Trophoblast cell (in vitro differentiated cells and primary cell): Measurements from ENCODE around the gene CDK8.

Source experiments
- DNase-seq, 2 donors: peaks; one replicate each; pipeline ENCODE4 v3.0.0-alpha.2; 2016
- H2AFZ ChIP-seq: 2 replicates; pipeline ENCODE4 v1.6.1; 2013; ENCODE audit warnings: low read length, moderate library complexity, mild to moderate bottlenecking; ENCODE audit not compliant: insufficient read depth, poor library complexity
- H2AK5ac ChIP-seq: 2 replicates; pipeline ENCODE4 v1.6.1; 2013; ENCODE audit warnings: mild to moderate bottlenecking, low read length
- H2BK120ac ChIP-seq: 2 replicates; pipeline ENCODE4 v1.6.1; 2013; ENCODE audit warnings: low read length, mild to moderate bottlenecking, moderate library complexity; ENCODE audit not compliant: insufficient read depth, poor library complexity
- H2BK12ac ChIP-seq: 2 replicates; pipeline ENCODE4 v1.6.1; 2013; ENCODE audit warnings: mild to moderate bottlenecking, low read length, moderate library complexity
- H2BK5ac ChIP-seq: 2 replicates; pipeline ENCODE4 v1.6.1; 2013; ENCODE audit warnings: low read length, low read depth, moderate library complexity, mild to moderate bottlenecking; ENCODE audit not compliant: poor library complexity
- H3K14ac ChIP-seq: 2 replicates; pipeline ENCODE4 v1.6.1; 2013; ENCODE audit warnings: mild to moderate bottlenecking, low read length
- H3K18ac ChIP-seq: 2 replicates; pipeline ENCODE4 v1.6.1; 2013; ENCODE audit warnings: mild to moderate bottlenecking, low read length
- H3K23ac ChIP-seq: 2 replicates; pipeline ENCODE4 v1.6.1; 2013; ENCODE audit warnings: low read length
- H3K27ac ChIP-seq: 2 replicates; pipeline ENCODE4 v1.5.1; 2013; ENCODE audit warnings: low read depth, mild to moderate bottlenecking, inconsistent platforms, low read length, moderate library complexity
- H3K27me3 ChIP-seq: 2 replicates; pipeline ENCODE4 v1.6.1; 2013; ENCODE audit warnings: inconsistent platforms, mild to moderate bottlenecking, low read length, moderate library complexity; ENCODE audit not compliant: insufficient read depth
- H3K36me3 ChIP-seq, 2 experiments: 1 replicate in 1 of 2; 2 replicates in 1 of 2; pipeline ENCODE4 v1.6.1; 2013; ENCODE audit warnings: low read length in 2 of 2, mild to moderate bottlenecking in 2 of 2, moderate library complexity in 1 of 2; ENCODE audit not compliant: insufficient read depth in 2 of 2, control insufficient read depth in 1 of 2
- H3K4ac ChIP-seq: 2 replicates; pipeline ENCODE4 v1.6.1; 2013; ENCODE audit warnings: low read depth, mild to moderate bottlenecking, low read length, moderate library complexity
- H3K4me1 ChIP-seq, 2 experiments: 1 replicate in 1 of 2; 2 replicates in 1 of 2; pipeline ENCODE4 v1.6.1; 2013; ENCODE audit warnings: low read length in 2 of 2, mild to moderate bottlenecking in 2 of 2, moderate library complexity in 1 of 2; ENCODE audit not compliant: insufficient read depth in 2 of 2, control insufficient read depth in 1 of 2
- H3K4me2 ChIP-seq: 2 replicates; pipeline ENCODE4 v1.6.1; 2013; ENCODE audit warnings: inconsistent platforms, mild to moderate bottlenecking, low read length, moderate library complexity
- H3K4me3 ChIP-seq: 2 replicates; pipeline ENCODE4 v1.5.1; 2013; ENCODE audit warnings: mild to moderate bottlenecking, low read depth, low read length, inconsistent platforms
- H3K79me1 ChIP-seq: one replicate; pipeline ENCODE4 v1.6.1; 2013; ENCODE audit warnings: low read length
- H3K79me2 ChIP-seq: 2 replicates; pipeline ENCODE4 v1.6.1; 2013; ENCODE audit warnings: low read length, mild to moderate bottlenecking; ENCODE audit not compliant: control insufficient read depth, insufficient read depth, poor library complexity
- H3K9ac ChIP-seq: 2 replicates; pipeline ENCODE4 v1.6.1; 2013; ENCODE audit warnings: mild to moderate bottlenecking, low read length
- H3K9me3 ChIP-seq: 2 replicates; pipeline ENCODE4 v1.6.1; 2013; ENCODE audit warnings: low read depth, mild to moderate bottlenecking, control low read depth, inconsistent platforms, low read length; ENCODE audit not compliant: insufficient read depth
- H4K12ac ChIP-seq: 2 replicates; pipeline ENCODE4 v1.6.1; 2013; ENCODE audit warnings: low read depth, mild to moderate bottlenecking, low read length, moderate library complexity
- H4K8ac ChIP-seq: 2 replicates; pipeline ENCODE4 v1.6.1; 2013; ENCODE audit warnings: low read depth, mild to moderate bottlenecking, low read length, moderate library complexity
- H4K91ac ChIP-seq: one replicate; pipeline ENCODE4 v1.6.1; 2013; ENCODE audit warnings: low read depth, mild to moderate bottlenecking, low read length, moderate library complexity
- WGBS: extraction: QIAGEN DNeasy Blood & Tissue Kit; methylation state at CpG from one replicate; pipeline ENCODE4 v1.1.7; 2013; ENCODE audit warnings: missing lambda C conversion rate; ENCODE audit not compliant: insufficient read length, insufficient coverage; ENCODE audit errors: extremely low coverage; 5-methylcytosine and 5-hydroxymethylcytosine counted together

The CDK8 gene

DNA sequence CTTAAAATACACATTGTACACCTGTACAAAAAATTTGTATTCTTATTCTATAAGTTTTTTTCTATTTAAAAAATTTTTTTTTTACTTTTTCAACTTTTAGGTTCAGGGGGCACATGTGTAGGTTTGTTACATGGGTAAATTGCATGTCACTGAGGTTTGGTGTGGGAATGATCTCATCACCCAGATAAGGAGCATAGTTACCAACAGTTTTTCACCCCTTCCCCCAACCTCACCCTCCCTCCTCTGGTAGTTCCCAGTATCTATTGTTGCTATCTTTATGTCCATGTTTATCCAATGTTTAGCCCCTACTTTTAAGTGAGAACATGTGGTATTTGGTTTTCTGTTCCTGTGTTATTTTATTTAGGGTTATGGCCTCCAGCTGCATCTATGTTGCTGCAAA is 89.9 kb downstream of the CDK8 start:
- no peak overlapping the region for H3K4me3 ChIP-seq
- no peak overlapping the region for H3K4me2 ChIP-seq
- H3K18ac ChIP-seq: no peak overlapping the region
- no peak overlapping the region for H4K12ac ChIP-seq
- H4K91ac ChIP-seq: no peak overlapping the region
- no peak overlapping the region for H2BK12ac ChIP-seq
- H3K27ac ChIP-seq: no peak overlapping the region
- H2AFZ ChIP-seq: no peak overlapping the region
- H3K79me1 ChIP-seq: no peaks in the 10 kb centered on the region
- no peak overlapping the region for H4K8ac ChIP-seq
- no peak overlapping the region for H2BK120ac ChIP-seq
- no peaks in the 10 kb centered on the region for H3K27me3 ChIP-seq
- H3K9me3 ChIP-seq: no peaks in the 10 kb centered on the region
- H3K79me2 ChIP-seq: no peaks in the 10 kb centered on the region
- no peak overlapping the region for H2AK5ac ChIP-seq
- H3K4me1 ChIP-seq: no peaks in the 10 kb centered on the region
- peaks cover 0 to 1% of the 10 kb centered on the region in 2 experiments for H3K36me3 ChIP-seq
- H2BK5ac ChIP-seq: no peak overlapping the region
- no peak overlapping the region for H3K23ac ChIP-seq
- no peak overlapping the region for H3K4ac ChIP-seq
- H3K14ac ChIP-seq: no peak overlapping the region
- no peak for DNase-seq
- H3K9ac ChIP-seq: no peak overlapping the region

GRCh38 chr13:26344980-26345379 is 91.1 kb downstream of the CDK8 start:
- Histone ChIP-seq H3K4me3 (no peak overlapping the region), H3K79me2 (no peaks in the 10 kb centered on the region)
- no CpG with 5 or more reads among the region's 4 CpGs for WGBS

GRCh38 chr13:26348966-26349365 is 95.0 kb downstream of the CDK8 start:
- DNase-seq: no peak
- Histone ChIP-seq H3K27me3 (no peaks in the 10 kb centered on the region), H4K8ac (no peak overlapping the region), H3K9me3 (no peaks in the 10 kb centered on the region), H2BK120ac (no peak overlapping the region), H3K36me3 (peaks cover 0 to 1% of the 10 kb centered on the region in 2 experiments), H2AFZ (no peak overlapping the region), H2AK5ac (no peak overlapping the region), H2BK5ac (no peak overlapping the region), H2BK12ac (no peak overlapping the region), H3K79me2 (no peaks in the 10 kb centered on the region), H3K18ac (no peak overlapping the region), H3K23ac (no peak overlapping the region), H3K4me1 (no peaks in the 10 kb centered on the region), H4K91ac (no peak overlapping the region), H4K12ac (no peak overlapping the region), H3K14ac (no peak overlapping the region), H3K27ac (no peak overlapping the region), H3K4me3 (no peak overlapping the region), H3K4ac (no peak overlapping the region), H3K79me1 (no peaks in the 10 kb centered on the region), H3K9ac (no peak overlapping the region), H3K4me2 (no peak overlapping the region)
- no CpG with 5 or more reads among the region's 3 CpGs for WGBS

More at GRCh38 chr13:26344980-26345379, 91.1 kb downstream of the CDK8 start:
- H3K18ac ChIP-seq: no peak overlapping the region
- H3K4me2 ChIP-seq: no peak overlapping the region
- H3K27me3 ChIP-seq: no peaks in the 10 kb centered on the region
- no peak overlapping the region for H4K91ac ChIP-seq
- no peak overlapping the region for H2BK12ac ChIP-seq
- H3K79me1 ChIP-seq: no peaks in the 10 kb centered on the region
- H3K9ac ChIP-seq: no peak overlapping the region
- no peaks in the 10 kb centered on the region for H3K4me1 ChIP-seq
- no peak for DNase-seq
- no peak overlapping the region for H3K23ac ChIP-seq
- H4K12ac ChIP-seq: no peak overlapping the region
- peaks cover 0 to 1% of the 10 kb centered on the region in 2 experiments for H3K36me3 ChIP-seq
- no peak overlapping the region for H2BK5ac ChIP-seq
- H2BK120ac ChIP-seq: no peak overlapping the region
- no peaks in the 10 kb centered on the region for H3K9me3 ChIP-seq
- H2AFZ ChIP-seq: no peak overlapping the region
- H3K4ac ChIP-seq: no peak overlapping the region
- H3K27ac ChIP-seq: no peak overlapping the region
- H2AK5ac ChIP-seq: no peak overlapping the region
- H4K8ac ChIP-seq: no peak overlapping the region
- no peak overlapping the region for H3K14ac ChIP-seq

- Histone ChIP-seq H3K79me2 (no peaks in the 10 kb centered on the region), H2BK5ac (no peak overlapping the region), H4K12ac (no peak overlapping the region), H3K9me3 (no peaks in the 10 kb centered on the region), H2AFZ (no peak overlapping the region), H3K27me3 (no peaks in the 10 kb centered on the region), H3K27ac (no peak overlapping the region), H3K4me1 (no peaks in the 10 kb centered on the region), H3K18ac (no peak overlapping the region), H3K4me2 (no peak overlapping the region), H4K8ac (no peak overlapping the region), H4K91ac (no peak overlapping the region), H3K36me3 (peaks cover 0 to 1% of the 10 kb centered on the region in 2 experiments), H2BK120ac (no peak overlapping the region), H2BK12ac (no peak overlapping the region), H3K9ac (no peak overlapping the region), H3K14ac (no peak overlapping the region), H2AK5ac (no peak overlapping the region), H3K4me3 (no peak overlapping the region), H3K4ac (no peak overlapping the region), H3K23ac (no peak overlapping the region), H3K79me1 (no peaks in the 10 kb centered on the region)
- no peak for DNase-seq
- WGBS: no CpG with 5 or more reads among the region's 2 CpGs
Measured at GRCh38 chr13:26362261-26362660, 108.3 kb downstream of the CDK8 start.
